ENCODE results near the gene SMARCE1.
"Not testable (repeated sequence)": the region's sequence is repeated elsewhere in the genome, so short reads cannot be mapped to it uniquely, and the experiment has no call there.

SMARCE1 gene

DNA sequence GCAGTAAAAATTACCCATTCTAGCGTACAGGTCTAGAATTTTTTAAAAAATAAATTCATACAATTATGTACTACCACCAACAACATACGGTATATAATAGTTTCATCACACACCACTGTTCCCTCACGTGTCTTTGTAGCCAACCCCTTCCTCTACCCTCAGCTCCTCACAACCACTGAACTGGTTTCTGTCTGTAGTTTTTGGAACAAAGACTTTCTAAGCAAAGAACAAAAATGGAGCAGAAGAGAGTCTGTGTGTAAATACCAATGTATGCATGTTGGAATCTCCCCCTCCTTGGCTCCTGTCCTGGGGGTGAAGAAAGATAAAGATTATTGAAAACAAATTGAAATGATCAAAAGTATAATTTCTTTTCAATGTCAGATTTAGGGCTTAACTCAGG is 50.5 kb downstream of the SMARCE1 start:
- no peak for DNase-seq (ENCODE audit: low spot score)
- in situ Hi-C loops (cut with MboI; ENCODE audit: low sequenced_read_pairs, unreplicated experiment), result no loop called here
- TF ChIP-seq CTCF (IDR thresholded peaks at IDR 0.05; ENCODE audit: borderline replicate concordance, control extremely low read depth, extremely low read depth, insufficient read depth, missing control alignments), result no peak

DNA sequence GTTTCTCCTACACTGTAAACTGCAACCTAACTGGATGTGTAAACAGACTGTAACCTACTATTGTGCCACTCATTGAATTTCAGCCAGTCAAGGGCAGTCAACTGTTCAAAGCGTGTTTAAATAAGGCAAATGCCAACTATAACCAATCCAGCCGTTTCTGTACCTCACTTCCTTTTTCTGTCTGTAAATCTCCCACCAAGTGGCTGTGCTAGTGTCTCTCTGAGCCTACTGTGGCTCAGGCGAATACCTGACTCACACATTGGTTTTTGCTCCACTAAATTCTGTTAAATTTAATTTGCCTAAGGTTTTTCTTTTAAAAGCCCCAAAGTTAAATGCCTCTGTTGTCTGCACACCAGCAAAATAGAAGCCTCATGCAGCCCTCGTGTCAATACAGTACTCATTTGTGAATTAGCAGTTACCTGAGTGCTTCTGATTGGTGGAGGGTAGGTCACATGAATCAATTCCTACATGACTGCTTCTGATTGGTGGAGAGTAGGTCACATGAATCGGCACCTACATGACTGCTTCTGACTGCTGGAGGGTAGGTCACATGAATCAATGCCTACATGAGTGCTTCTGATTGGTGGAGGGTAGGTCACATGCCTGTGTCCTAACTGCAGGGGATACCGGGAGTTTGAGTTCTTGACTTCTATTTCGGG is 51.2 kb downstream of the SMARCE1 start:
- no peak for DNase-seq (ENCODE audit: low spot score)
- TF ChIP-seq CTCF (IDR thresholded peaks at IDR 0.05; ENCODE audit: borderline replicate concordance, control extremely low read depth, extremely low read depth, insufficient read depth, missing control alignments), result no peak
- in situ Hi-C loops (cut with MboI; ENCODE audit: low sequenced_read_pairs, unreplicated experiment), result no loop called here

DNA sequence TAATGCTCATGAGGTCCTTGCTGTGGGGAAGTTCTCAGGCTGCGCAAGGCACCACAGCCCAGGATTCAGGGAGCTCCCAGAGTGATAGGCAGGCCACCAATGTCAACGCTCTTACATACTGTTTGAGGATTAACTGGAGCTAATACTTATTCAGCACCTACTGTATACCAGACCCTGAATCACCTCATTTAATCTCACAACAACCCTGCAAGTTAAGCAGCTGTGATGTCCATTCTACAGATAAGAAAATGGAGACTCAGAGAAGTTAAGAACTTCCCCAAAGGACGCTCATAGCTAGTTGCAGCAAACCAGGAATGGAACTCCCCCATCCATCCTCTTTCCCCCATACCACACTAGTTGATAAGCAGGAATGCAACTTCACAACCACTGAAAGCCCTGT is 56.9 kb downstream of the SMARCE1 start:
- in situ Hi-C loops (cut with MboI; ENCODE audit: low sequenced_read_pairs, unreplicated experiment), result no loop called here
- DNase-seq (ENCODE audit: low spot score), result no peak
- TF ChIP-seq CTCF (IDR thresholded peaks at IDR 0.05; ENCODE audit: borderline replicate concordance, control extremely low read depth, extremely low read depth, insufficient read depth, missing control alignments), result no peak

DNA sequence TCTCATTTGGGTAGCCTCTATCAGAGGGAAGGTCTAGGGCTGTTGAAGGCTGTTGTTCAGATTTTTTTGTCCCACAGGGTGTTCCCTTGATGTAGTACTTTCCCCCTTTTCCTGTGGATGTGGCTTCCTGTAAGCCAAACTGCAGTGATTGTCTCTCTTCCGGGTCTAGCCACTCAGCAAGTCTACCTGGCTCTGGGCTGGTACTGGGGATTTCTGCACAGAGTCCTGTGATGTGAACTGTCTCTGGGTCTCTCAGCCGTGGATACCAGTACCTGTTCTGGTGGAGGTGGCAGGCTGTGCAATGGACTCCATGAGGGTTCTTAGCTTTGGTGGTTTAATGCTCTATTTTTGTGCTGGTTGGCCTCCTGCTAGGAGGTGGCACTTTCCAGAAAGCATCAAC is 59.1 kb downstream of the SMARCE1 start:
- in situ Hi-C loops (cut with MboI; ENCODE audit: low sequenced_read_pairs, unreplicated experiment), result no loop called here
- DNase-seq (ENCODE audit: low spot score), result no peak

DNA sequence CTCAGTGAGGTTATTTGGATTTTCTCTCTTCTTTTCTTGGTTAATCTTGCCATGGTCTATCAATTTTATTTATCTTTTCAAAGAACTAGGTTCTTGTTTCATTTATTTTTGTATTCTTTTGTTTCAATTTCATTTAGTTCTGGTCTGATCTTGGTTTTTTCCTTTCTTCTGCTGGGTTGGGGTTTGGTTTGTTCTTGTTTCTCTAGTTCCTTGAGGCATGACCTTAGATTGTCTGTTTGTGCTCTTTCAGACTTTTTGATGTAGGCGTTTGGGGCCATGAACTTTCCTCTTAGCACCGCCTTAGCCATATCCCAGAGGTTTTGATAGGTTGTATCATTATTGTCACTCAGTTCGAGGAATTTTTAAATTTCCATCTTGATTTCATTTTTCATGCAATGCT is 61.4 kb downstream of the SMARCE1 start:
- in situ Hi-C loops (cut with MboI; ENCODE audit: low sequenced_read_pairs, unreplicated experiment), result not testable (repeated sequence)

More for the DNA sequence above, 59.1 kb downstream of the SMARCE1 start:
- TF ChIP-seq CTCF (IDR thresholded peaks at IDR 0.05; ENCODE audit: borderline replicate concordance, control extremely low read depth, extremely low read depth, insufficient read depth, missing control alignments), result no peak

DNA sequence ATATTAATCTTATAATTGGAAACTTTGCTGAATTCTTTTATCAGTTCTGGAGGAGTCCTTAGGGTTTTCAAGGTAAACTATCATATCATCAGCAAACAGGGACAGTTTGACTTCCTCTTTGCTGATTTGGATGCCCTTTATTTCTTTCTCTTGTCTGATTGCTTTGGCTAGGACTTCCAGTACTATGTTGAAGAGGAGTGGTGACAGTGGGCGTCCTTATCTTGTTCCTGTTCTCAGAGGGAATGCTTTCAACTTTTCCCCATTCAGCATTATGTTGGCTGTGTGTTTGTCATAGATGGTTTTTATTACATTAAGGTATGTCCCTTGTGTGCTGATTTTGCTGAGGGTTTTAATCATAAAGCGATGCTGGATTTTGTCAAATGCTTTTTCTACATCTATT is 62.7 kb downstream of the SMARCE1 start:
- DNase-seq (ENCODE audit: low spot score); in situ Hi-C loops (cut with MboI; ENCODE audit: low sequenced_read_pairs, unreplicated experiment): not testable (repeated sequence)

More for the DNA sequence above, 61.4 kb downstream of the SMARCE1 start:
- DNase-seq (ENCODE audit: low spot score), result not testable (repeated sequence)

DNA sequence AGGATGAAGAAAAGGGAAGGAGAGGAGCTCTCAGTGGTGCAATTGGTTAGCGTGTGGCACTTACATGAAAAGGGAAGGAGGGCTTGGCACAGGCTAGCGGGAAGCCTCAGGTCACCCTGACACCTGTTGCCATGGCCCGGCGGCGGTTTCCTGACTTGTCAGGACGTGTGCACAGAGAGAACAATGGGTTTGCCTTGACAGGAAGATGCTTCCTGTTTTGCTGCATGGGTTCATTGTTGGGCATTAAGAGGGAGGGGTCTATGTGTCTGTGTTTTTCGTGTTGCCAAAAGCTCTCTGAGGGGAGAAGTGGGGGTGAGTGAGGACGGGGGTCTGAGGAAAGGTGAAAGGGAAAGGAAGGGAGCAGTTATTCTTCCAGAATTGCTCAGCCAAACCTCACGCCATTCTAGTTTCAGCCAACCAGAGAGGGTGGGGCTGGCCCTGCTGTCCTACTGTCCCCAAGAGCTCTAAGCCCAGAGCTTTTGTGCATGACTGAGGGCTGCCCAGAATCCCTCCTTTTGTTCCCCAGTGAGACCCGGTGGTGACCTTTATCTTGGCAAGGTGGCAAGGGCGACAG is 65.2 kb downstream of the SMARCE1 start:
- in situ Hi-C loops (cut with MboI; ENCODE audit: low sequenced_read_pairs, unreplicated experiment), result no loop called here
- TF ChIP-seq CTCF (IDR thresholded peaks at IDR 0.05; ENCODE audit: borderline replicate concordance, control extremely low read depth, extremely low read depth, insufficient read depth, missing control alignments), result no peak
- DNase-seq (ENCODE audit: low spot score), result peak; percentile 49
